Right atrium auricular region (tissue), 2 donors: ENCODE measurements around the gene DLGAP1. TPM values are rescaled to one million over a fixed set of nuclear protein-coding genes. Genes with fewer than 3 reads are reported as not detected.
"Not testable (repeated sequence)": the region's sequence is repeated elsewhere in the genome, so short reads cannot be mapped to it uniquely, and the experiment has no call there.

Experiments used
- DNase-seq: peaks from one replicate; pipeline ENCODE4 v3.0.0-alpha.2; 2019; ENCODE audit warnings: low spot score
- H3K27ac ChIP-seq, 2 donors: fragments of 200-600 bp; sonication (generic); 1 replicate in 1 of 2; 2 replicates in 1 of 2; pipeline ENCODE4 v1.5.1; 2016 to 2019
- H3K27me3 ChIP-seq, 2 donors: fragments of 200-600 bp; sonication (generic); one replicate each; pipeline versions ENCODE4 v1.5.1 to v1.6.0; 2017 to 2019
- H3K36me3 ChIP-seq: fragments of 200-600 bp; sonication (generic); one replicate; pipeline ENCODE4 v1.5.1; 2016
- H3K4me1 ChIP-seq, 2 donors: fragments of 200-600 bp; sonication (generic); one replicate each; pipeline versions ENCODE4 v1.5.1 to v1.6.0; 2017 to 2019
- H3K4me3 ChIP-seq, 2 donors: fragments of 200-600 bp; sonication (generic); 1 replicate in 1 of 2; 2 replicates in 1 of 2; pipeline ENCODE4 v1.5.1; 2017 to 2019; ENCODE audit warnings: mild to moderate bottlenecking in 1 of 2, moderate library complexity in 1 of 2
- H3K9me3 ChIP-seq, 2 donors: fragments of 200-600 bp; sonication (generic); one replicate each; pipeline ENCODE4 v1.5.1; 2019
- CTCF ChIP-seq, 2 donors: fragments of 200-600 bp; sonication (generic); IDR thresholded peaks; one replicate each; pipeline ENCODE4 v1.5.1; 2019; ENCODE audit warnings: antibody characterized with exemption in 2 of 2
- total RNA-seq, 2 donors: library from RNA; depleted of rRNA; stranded (reverse); fragments of >200 nt; gene quantifications; one replicate each; pipeline ENCODE4 v1.1.0, GENCODE V29; 2016

Gene DLGAP1
- total RNA-seq, 2 donors from 2014 or later: 0.56 to 1.1 TPM

- H3K4me3 ChIP-seq: no peak overlapping the region
- no peaks in the 10 kb centered on the region for H3K36me3 ChIP-seq
- no peak for TF ChIP-seq CTCF (IDR thresholded peaks at IDR 0.05)
Observed at GRCh38 chr18:4333043-4333442, 122.1 kb downstream of the DLGAP1 start.

GRCh38 chr18:4319738-4320677, 135.1 kb downstream of the DLGAP1 start:
- H3K9me3 ChIP-seq: peaks cover 0 to 4% of the 10 kb centered on the region in 2 donors
- H3K27ac ChIP-seq: no peak overlapping the region
- no peaks in the 10 kb centered on the region for H3K36me3 ChIP-seq
- no peak for TF ChIP-seq CTCF (IDR thresholded peaks at IDR 0.05)
- DNase-seq: no peak
- H3K4me3 ChIP-seq: no peak overlapping the region
- no peaks in the 10 kb centered on the region for H3K27me3 ChIP-seq
- no peaks in the 10 kb centered on the region for H3K4me1 ChIP-seq

More at GRCh38 chr18:4333043-4333442, 122.1 kb downstream of the DLGAP1 start:
- no peaks in the 10 kb centered on the region for H3K27me3 ChIP-seq
- H3K9me3 ChIP-seq: no peaks in the 10 kb centered on the region
- DNase-seq: no peak
- no peaks in the 10 kb centered on the region for H3K4me1 ChIP-seq
- H3K27ac ChIP-seq: no peak overlapping the region

GRCh38 chr18:4318311-4318710, 136.8 kb downstream of the DLGAP1 start:
- TF ChIP-seq CTCF (IDR thresholded peaks at IDR 0.05): no peak
- H3K27ac ChIP-seq: no peak overlapping the region
- DNase-seq: no peak
- no peak overlapping the region for H3K4me3 ChIP-seq
- H3K9me3 ChIP-seq: peaks cover 0 to 4% of the 10 kb centered on the region in 2 donors
- H3K27me3 ChIP-seq: no peaks in the 10 kb centered on the region
- no peaks in the 10 kb centered on the region for H3K4me1 ChIP-seq
- no peaks in the 10 kb centered on the region for H3K36me3 ChIP-seq

- DNase-seq, H3K9me3 ChIP-seq, H3K27ac ChIP-seq, H3K4me3 ChIP-seq, H3K36me3 ChIP-seq, H3K27me3 ChIP-seq, H3K4me1 ChIP-seq: not testable (repeated sequence)
Observed at GRCh38 chr18:4311945-4312344, 143.2 kb downstream of the DLGAP1 start.

GRCh38 chr18:4311136-4311535, 144.0 kb downstream of the DLGAP1 start:
- no peak overlapping the region for H3K27ac ChIP-seq
- H3K4me1 ChIP-seq: no peaks in the 10 kb centered on the region

More at GRCh38 chr18:4311136-4311535, 144.0 kb downstream of the DLGAP1 start:
- no peak for DNase-seq
- no peaks in the 10 kb centered on the region for H3K9me3 ChIP-seq
- H3K4me3 ChIP-seq: no peak overlapping the region
- no peak for TF ChIP-seq CTCF (IDR thresholded peaks at IDR 0.05)
- H3K27me3 ChIP-seq: no peaks in the 10 kb centered on the region
- no peaks in the 10 kb centered on the region for H3K36me3 ChIP-seq
